ENCODE results near the gene GALT.
A peak's percentile ranks its signal among the peaks of the same experiment; 100 is the strongest.
"Not testable (repeated sequence)": the region's sequence is repeated elsewhere in the genome, so short reads cannot be mapped to it uniquely, and the experiment has no call there.

GALT gene

DNA sequence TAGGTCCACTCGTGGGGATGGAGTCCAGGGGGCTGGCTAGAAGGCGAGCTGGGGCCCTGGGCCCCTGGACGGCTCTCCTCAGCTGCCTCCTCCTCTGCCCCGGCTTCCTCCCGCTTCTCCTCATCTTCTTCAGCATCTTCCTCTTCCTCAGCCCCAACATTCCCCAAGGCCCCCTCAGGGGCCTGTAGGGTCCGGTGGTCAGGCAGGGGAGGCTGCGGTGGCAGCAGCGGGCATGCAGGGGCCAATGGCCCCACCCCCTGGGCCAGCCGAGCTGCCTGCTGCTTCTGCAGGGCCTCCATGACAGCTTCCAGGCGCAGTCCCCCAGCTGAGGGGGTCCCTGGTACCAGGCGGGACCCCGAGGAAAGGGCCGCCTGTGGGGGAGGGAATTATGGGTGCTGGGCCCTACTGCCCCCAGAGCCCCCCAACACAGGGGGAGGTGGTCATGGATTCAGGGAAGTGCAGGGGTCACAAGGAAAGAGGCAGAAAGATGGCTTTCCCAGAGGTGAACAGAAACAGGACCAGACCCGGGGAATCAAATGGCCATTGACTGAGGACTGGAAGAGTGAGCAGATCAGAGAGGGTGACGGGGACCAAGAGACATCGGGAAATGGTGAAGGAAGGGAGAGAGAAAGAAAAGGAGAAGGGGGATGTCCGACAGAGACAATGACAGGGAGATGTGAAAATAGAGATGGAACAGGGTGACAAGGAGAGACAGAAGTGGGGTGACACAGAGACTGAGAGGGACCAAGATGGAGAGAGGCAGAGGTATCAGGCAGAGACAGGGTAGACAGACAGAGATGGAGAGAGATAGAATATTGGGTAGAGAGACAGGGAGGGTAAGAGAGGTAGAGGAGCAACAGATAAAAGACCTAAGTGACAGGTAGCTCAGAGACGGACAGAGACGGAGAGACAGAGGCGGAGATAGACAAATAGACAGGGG, 18.5 kb upstream of the GALT start:
- no peak for DNase-seq

DNA sequence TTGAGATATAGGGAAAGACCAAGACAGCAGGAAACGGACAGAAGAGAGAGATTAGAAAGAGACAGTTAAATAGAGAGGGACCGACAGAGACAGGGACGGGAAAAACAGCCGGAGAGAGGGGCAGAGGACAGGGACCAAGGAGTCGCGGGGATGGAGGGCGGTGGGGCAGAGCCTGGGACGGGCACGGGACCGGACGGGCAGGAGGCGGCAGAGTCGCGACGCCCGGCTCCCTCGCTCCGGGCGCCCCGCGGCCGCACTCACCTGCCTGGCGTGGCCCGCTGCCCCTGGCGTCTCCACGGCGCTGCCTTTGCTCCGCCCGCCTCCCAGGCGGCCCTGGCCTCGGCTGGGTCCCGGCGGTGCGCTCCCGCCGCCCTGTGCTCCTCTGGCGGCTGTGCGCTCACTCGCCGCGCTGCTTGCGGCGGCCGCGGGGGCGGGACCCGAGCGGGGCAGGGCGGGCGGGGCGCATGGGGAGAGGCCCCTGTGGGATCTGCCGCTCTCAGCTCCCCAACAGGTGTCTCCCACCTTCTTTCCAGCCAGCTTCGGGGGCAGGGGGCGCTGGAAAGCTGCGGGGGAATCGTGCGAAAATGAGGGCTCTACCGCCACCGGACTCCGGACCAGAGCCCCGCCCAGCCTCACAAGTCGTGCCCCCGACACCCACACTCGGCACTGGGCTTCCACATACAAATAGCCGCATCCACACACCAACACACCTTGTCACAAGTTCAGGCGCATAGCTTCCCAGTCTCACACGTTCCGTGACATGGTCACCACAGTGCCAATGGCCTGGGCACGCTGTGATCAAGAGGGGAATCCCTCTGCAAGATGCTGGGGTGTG, 17.6 kb upstream of the GALT start, which contains the start of gene ARID3C:
Gene ARID3C (minus strand): TSS at position 411 of the 835 bp plus-strand sequence. CDS start 1,052 bp downstream, outside the sequence.
- no peak for DNase-seq

DNA sequence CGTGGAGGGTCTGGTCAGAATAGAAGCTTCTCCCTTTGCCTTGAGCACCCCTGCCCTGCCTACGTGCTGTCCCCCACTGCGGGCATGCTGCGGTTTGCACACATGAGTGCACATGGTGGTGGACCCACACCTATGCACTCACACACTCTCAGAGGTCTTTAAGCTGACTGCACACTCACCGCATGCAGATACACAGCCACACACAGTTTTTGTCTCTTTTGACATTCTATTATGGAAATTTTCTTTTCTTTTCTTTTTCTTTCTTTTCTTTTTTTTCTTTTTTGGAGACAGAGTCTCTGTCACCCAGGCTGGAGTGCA, 17.0 kb upstream of the GALT start:
- no peak for DNase-seq

DNA sequence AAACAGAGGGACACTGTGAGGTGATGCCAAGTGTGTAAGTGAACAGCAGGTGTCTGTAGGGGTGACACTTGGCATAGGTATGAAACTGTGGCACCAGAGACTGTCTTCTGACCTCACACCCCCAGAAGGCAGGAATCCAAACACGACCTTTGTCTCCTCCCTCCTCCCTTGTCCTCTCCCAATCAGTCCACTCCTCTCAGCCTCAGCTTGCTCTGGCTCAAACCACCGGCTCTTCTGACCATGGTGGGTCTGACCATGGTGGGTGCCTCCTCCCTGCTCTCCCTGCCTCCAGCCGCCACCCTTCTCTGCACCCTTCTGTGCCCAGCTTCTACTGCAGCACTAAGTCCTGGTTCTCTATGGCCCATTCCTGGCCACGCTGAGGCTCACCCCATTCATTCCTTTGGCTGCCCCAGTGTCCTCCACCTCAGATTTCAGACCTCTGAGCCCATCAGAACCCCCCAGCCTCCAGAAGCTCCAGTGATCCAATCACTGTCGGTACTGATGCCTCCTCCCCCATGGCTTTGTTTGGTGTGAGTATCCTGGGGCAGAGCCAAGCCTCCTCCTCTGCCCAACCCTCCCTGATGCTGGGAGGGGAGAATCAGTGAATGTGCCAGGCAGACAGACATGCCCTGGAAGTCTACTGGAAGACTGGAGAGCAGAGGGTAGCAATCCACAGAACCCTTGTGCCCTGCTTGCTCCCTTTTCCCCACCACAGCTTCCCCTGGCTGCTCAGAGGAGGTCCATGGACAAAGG, 15.9 kb upstream of the GALT start:
- DNase-seq: no peak

DNA sequence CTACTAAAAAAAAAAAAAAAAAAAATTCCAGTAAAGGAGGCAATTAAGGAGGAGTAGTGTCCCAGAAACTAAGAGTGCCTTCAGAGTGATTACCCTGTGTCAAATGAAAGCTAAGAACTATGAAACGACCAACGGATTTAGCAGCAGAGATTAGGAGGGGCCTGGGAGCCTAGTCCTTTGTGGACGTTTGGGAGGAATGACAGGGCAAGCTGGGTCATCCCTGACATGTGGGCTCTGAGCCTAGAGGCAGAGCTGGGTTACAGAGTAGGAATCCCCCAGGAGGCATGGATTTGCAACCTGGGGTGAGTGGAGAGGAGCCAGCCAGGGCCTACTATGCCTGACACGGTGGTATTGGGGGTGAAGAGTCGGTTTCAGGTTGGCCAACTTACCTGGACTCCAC, 13.3 kb upstream of the GALT start:
- no peak for DNase-seq

DNA sequence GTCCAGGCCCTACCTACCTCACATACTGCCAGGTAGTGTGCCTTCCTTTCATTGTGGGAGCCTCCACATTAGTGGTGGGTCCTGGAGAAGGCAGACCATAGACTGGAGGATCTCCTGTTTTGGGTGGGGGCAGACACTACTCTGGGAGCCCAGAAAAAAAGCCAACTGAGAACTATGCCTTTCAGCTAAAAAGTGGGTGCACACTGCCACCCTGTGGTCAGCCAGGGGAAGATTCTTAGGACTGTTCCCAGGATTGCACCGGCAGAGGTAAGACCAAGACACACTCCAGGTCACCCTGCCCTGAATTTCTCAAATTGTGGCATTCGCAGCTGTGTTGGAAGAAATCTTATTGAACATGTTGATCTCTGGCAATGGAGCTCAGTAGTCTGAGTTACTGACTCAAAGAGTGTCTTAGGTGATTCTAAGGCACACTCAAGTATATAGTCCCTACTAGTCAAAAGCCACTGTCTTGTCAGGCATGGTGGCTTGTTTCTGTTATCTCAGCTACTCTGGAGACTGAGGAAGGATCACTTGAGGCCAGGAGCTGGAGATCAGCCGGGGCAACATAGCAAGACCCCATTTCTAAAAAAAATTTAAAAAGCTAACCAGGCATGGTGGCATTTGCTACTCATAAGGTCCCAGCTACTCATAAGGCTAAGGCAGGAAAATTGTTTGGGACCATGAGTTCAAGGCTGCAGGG, 12.5 kb upstream of the GALT start:
- DNase-seq: peak; percentile 5

DNA sequence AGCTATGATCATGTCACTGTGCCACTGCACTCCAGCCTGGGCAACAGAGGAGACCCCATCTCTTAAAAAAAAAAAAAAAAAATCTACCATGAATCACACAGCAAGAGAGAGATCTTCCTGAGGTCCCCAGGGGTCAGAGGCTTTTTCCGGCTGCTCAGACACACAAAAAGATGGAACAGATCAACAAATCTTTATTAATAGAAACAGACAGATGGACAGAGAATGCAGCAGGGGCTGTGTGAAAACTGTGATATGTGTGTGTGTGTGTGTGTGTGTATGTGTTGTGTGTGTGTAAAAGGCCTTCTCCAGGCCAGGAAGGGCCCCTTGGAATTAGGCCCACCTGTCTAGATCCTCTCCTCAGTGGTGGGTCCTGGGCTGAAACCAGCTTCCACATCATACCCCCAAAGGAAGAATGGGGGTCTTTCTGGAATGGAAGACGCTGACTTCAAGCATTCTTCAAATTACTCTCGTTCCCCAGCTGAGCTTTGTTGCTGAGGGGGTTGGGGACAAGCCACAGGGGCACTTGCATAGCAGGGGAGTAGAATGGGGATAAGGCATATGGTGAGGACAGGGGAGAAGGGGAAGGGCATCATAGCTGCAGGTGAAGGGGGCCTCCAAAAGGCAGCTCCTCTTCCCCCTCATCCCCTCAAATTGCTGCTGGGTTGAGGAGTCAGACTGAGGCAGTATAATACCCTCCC, 11.8 kb upstream of the GALT start:
- no peak for DNase-seq

DNA sequence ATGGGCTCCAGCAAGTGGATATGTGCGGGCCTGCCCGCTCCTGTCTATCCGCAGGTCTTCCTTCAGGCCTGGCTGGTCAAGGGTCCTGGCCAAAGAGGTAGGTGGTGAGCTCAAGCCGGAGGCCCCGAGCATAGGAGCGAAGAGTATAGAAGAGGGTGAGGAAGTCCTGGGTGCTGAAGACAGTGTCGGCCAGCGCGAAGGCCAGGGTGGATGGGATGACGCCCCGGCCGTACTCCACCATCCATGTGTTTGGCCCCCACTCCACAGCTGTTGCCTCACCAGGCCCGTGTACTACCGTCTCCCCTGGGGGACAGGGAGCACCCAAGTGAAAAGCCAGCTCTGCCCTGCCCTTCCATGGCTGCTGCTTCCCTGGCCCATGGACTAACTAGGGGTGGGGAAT, 10.9 kb upstream of the GALT start:
- DNase-seq: no peak

DNA sequence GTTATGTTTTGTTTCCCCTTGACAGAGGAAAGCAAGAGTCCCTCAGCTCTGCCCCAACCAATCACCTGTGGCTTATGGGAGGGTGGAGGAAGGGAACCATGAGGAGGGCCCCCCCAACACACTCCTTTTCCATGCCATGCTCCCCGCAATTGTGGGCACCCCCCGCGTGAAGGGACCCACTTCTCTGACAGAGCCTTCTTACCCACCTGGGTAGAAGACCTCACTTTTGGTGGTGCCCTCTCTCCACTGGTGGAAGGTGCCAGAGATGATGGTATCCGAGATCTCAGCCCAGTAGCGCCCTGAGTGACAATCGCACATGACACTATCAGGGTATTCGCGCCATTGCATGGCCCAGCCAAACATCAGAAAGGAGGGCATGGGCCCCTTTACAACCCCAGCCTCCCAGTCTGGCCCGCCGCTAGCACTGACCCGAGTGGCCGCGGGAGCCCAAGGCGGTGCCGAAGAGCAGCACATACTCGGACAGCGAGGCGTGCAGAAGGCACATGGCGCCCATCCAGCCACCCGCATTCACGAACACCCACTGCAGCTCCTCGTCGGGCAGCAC, 9.6 kb upstream of the GALT start:
- DNase-seq: no peak

DNA sequence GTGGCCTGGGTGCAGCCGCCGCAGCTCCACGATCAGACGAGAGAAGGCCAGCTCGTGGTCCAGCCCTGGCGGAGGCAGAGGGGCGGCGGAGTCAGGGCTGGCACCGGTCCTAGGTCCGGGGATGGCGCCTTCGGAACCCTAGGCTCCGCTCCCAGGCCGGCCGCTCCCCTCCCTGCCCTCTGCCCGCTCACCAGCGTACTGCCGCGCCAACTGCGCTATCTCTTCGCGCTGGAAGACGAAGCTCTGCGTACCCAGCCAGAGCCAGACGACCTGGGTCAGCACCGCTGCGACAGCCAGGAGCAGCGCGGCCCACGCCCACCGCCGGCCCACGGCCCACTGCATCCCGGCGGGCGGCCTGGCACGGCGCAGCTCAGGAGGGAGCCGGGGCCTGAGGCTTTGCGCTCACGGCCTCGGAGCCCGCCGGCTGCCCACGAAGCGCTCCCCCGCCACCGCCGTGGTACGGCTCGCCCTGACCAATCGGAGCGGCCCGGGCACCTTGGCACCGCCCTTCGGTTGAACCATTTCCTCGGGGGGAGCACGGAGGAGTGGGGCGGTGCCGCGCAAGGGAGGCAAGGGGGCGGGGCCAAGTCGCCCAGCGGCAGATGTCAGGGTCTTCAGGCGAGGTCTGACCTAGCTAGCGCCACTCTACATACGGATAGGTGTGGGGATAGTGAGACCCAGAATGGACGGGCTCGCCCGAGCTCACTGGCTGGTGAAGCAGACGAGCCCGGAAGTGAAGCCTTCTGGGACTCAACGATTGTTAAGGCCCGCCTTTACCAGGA, 8.9 kb upstream of the GALT start, which contains the start of gene SIGMAR1:
Gene SIGMAR1 (minus strand): TSS at position 432 of the 782 bp plus-strand sequence. CDS start 90 bp downstream, at position 342.
- peak; percentile 25 for DNase-seq

DNA sequence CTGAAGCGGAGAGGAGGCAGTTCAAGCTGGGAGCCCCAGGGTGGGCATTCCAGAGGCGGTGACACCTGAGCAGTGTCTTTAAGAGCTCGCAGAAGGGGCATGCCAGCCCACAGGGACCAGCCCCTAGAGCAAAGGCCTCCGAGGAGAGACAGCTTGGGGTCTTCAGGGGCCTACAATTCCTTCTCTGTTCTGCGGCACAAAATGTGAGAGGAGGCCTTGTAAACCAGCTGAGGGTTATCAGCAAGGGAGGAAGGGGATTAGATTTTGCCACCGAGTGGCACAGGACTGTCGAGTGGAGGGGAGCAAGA, 8.4 kb upstream of the GALT start:
- no peak for DNase-seq

DNA sequence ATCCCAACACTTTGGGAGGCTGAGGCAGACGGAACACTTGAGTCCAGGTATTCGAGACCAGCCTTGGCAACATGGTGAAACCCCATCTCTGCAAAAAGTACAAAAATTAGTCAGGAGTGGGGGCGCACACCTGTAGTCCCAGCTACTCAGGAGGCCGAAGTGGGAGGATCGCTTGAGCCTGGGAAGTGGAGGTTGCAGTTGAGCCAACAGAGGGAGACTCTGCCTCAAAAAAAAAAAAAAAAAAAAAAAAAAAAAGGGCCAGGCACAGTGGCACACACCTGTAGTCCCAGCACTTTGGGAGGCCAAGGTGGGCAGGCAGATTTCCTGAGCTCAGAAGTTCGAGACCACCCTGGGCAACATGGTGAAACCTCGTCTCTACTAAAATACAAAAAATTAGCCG, 7.2 kb upstream of the GALT start:
- DNase-seq: not testable (repeated sequence)

DNA sequence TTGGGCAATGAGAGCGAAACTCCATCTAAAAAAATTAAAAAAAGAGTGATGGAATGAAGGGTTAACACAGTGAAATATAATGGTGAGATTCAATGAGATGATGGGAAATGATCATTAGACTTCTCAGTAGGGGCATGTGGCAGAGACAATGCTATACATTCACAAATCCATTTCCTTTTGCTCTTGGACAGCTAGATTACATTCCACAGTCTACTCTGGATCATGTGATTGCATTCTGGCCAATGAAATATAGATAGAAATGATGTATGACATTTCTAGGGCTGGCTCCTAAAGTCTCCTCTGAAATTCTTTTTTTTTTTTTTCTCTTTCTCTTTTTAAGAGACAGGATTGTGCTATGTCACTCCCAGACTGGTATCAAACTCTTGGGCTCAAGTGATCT, 3.8 kb upstream of the GALT start:
- DNase-seq: no peak

DNA sequence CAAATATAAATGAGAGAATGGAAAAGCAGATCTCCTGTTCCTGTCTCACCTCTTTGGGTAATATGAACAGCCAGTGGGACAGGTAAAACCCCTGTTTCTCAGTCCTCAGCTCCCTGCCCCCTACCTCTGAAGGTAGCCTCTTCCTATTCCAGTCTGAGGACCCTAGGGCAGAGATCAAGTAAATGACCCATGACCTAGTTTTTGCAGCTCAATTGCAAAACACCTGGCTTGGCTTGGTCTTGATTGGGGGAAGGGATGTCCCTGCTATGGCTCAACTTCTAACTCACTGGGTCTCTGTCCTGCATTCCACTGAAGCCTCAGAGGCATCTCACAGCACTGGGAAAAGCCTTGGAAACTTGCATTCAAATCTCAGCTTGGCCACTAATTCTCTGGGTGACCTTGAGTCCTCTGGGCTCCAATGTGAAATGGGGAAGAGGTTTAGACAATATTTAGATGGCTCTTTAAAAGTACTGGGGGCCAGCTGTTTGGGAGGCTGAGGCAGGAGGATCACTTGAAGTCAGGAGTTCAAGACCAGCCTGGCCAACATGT, 1.6 kb upstream of the GALT start:
- no peak for DNase-seq

DNA sequence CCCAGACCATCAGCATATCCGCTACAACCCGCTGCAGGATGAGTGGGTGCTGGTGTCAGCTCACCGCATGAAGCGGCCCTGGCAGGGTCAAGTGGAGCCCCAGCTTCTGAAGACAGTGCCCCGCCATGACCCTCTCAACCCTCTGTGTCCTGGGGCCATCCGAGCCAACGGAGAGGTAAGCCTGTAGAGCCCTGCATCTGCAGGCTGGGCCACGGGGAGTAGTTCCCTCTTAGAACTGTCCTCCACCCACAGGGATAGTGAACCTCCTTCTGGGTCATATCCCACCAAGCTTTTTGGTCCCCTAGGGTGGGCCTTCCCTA, 569 bp downstream of the GALT start:
- no peak for DNase-seq

DNA sequence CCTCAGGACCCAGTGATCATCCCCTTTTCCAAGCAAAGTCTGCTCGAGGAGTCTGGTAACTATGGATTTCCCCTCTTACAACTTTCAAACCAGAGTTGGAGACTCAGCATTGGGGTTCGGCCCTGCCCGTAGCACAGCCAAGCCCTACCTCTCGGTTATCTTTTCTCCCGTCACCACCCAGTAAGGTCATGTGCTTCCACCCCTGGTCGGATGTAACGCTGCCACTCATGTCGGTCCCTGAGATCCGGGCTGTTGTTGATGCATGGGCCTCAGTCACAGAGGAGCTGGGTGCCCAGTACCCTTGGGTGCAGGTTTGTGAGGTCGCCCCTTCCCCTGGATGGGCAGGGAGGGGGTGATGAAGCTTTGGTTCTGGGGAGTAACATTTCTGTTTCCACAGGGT, 1.2 kb downstream of the GALT start:
- no peak for DNase-seq

DNA sequence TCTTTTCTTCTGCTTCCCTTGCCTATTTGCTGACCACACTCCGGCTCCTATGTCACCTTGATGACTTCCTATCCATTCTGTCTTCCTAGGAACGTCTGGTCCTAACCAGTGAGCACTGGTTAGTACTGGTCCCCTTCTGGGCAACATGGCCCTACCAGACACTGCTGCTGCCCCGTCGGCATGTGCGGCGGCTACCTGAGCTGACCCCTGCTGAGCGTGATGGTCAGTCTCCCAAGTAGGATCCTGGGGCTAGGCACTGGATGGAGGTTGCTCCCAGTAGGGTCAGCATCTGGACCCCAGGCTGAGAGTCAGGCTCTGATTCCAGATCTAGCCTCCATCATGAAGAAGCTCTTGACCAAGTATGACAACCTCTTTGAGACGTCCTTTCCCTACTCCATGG, 2.2 kb downstream of the GALT start:
- DNase-seq: no peak

DNA sequence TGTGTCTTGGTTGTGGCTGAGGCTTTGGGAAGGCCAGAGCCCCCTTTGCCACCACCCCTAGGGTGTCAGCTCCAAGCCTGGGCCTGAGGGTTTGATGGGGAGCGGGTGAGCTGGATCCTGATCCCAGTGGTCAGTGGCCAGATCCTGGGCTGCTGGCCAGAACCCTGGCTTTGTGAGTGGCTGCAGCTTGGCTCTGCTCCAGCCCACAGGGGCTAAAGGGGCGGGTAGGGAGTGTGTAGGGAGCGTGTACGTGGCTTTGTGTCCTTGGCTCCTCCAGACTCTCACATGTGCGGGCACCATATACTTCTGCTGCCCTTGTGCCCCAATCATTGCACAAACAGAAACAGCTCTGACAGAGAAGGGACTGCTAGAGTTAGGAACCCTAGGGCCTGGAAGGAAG, 4.3 kb downstream of the GALT start:
- no peak for DNase-seq

DNA sequence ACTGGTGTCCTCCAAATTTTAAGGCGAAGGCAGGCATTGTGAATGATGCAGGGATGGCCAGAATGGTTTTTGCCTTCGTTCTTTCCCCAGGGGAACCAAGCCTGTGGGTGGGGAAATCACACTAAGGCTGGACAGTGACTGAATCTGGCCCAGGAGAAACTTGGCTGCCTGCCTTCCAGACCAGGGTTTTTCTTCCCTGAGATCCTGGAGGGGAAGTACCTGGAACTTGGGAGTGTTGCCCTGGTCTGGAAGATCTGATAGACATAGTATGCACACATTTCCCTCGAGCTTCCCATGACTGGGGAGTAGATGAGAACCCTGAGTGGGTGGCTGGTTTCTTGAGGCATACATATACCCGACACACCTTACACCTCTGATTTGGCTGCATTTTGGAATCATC, 4.8 kb downstream of the GALT start:
- DNase-seq: no peak

DNA sequence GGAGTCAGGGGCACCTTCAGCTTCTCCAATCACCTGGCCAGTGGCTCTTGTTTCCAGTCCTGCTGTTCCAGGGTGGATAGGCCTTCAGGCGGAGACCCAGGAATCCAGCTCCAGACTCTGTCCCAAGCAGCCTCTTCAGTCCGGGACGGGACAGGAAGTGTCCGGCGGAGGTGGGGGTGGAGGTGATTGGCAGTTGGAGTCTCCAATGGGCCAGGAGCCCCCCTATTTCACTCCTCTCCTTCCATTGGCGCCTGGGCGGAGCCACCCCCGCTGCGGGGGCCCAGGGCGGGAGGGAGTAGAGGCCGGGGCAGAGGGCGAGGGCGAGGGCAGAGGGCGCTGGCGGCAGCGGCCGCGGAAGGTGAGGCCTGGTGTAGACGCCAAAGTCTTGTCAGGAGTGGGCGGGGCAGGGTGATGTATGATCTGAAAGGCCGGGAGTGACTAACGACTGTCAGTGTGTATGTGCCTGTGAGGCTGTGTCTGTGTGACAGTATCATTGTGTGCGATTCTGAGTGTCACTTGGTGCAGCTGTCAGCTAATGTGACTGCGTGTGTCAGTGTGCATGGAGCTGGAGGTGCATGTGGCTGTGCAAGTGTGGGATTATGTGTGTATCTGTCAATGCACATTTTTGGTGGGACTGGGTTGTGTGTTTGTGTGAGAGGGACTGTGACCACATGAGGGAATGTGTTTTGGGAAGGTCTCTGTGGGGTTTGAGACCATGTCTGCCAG, 5.6 kb downstream of the GALT start, which contains the start of gene IL11RA:
Gene IL11RA (plus strand): TSS at position 310 of the 726 bp plus-strand sequence. CDS start 3,033 bp downstream, outside the sequence.
- peak; percentile 16 for DNase-seq
